Osteoblast (primary cell): ENCODE measurements around the gene ANAPC10. TPM values are rescaled to one million over a fixed set of nuclear protein-coding genes. Genes with fewer than 3 reads are reported as not detected.

Experiments used
- DNase-seq: peaks from one replicate; pipeline ENCODE4 v3.0.0; 2011; ENCODE audit warnings: low spot score, mixed read lengths; ENCODE audit not compliant: insufficient read length; ENCODE audit errors: missing footprints
- H2AFZ ChIP-seq: 2 replicates; pipeline ENCODE4 v1.6.0; 2011; ENCODE audit warnings: mild to moderate bottlenecking, low read length
- H3K27ac ChIP-seq: 2 replicates; pipeline ENCODE4 v1.5.1; 2011; ENCODE audit warnings: mild to moderate bottlenecking, low read depth, low read length, moderate library complexity
- H3K27me3 ChIP-seq: 2 replicates; pipeline ENCODE4 v1.6.0; 2012; ENCODE audit warnings: mild to moderate bottlenecking, control low read depth, inconsistent platforms, low read length, moderate library complexity; ENCODE audit not compliant: insufficient read depth
- H3K36me3 ChIP-seq: 2 replicates; pipeline ENCODE4 v1.5.1; 2011; ENCODE audit warnings: mild to moderate bottlenecking, low read length, control low read depth, moderate library complexity; ENCODE audit not compliant: insufficient read depth
- H3K4me1 ChIP-seq: 2 replicates; pipeline ENCODE4 v1.5.1; 2011; ENCODE audit warnings: mild to moderate bottlenecking, low read length, control low read depth, moderate library complexity; ENCODE audit not compliant: insufficient read depth
- H3K4me2 ChIP-seq: 2 replicates; pipeline ENCODE4 v1.6.0; 2011; ENCODE audit warnings: mild to moderate bottlenecking, low read length; ENCODE audit not compliant: insufficient read depth
- H3K4me3 ChIP-seq: fragments of 200-600 bp; sonication (generic); 3 replicates; pipeline ENCODE4 v1.5.1; 2012; ENCODE audit warnings: mild to moderate bottlenecking, low read length, inconsistent platforms; ENCODE audit not compliant: insufficient read depth
- H3K79me2 ChIP-seq: 2 replicates; pipeline ENCODE4 v1.6.0; 2012; ENCODE audit warnings: mild to moderate bottlenecking, low read length, control low read depth, inconsistent platforms; ENCODE audit not compliant: insufficient read depth
- H3K9me3 ChIP-seq: 2 replicates; pipeline ENCODE4 v1.5.1; 2011; ENCODE audit warnings: low read depth, low read length, control low read depth
- H4K20me1 ChIP-seq: 2 replicates; pipeline ENCODE4 v1.6.0; 2012; ENCODE audit warnings: mild to moderate bottlenecking, low read length, control low read depth; ENCODE audit not compliant: insufficient read depth
- CTCF ChIP-seq: IDR thresholded peaks from 2 replicates; pipeline ENCODE4 v1.5.1; 2011; ENCODE audit warnings: mild to moderate bottlenecking, low read depth, low read length, moderate library complexity; ENCODE audit errors: extremely low read depth
- total RNA-seq: library from RNA; depleted of rRNA; stranded (reverse); fragments of >200 nt; gene quantifications from 2 replicates; pipeline ENCODE4 v1.2.3, GENCODE V29; 2012

ANAPC10 gene
- total RNA-seq, 1 donor, result 22.8 TPM

- peak; percentile 51 for DNase-seq
- no peak overlapping the region for H2AFZ ChIP-seq
- no peaks in the 10 kb centered on the region for H4K20me1 ChIP-seq
- no peaks in the 10 kb centered on the region for H3K27me3 ChIP-seq
- peaks cover 2% of the 10 kb centered on the region for H3K79me2 ChIP-seq
- H3K27ac ChIP-seq, result no peak overlapping the region
- peak; percentile 46 for TF ChIP-seq CTCF
- H3K36me3 ChIP-seq, result no peaks in the 10 kb centered on the region
- no peaks in the 10 kb centered on the region for H3K9me3 ChIP-seq
- no peak overlapping the region for H3K4me2 ChIP-seq
- peaks cover 4% of the 10 kb centered on the region for H3K4me1 ChIP-seq
- H3K4me3 ChIP-seq, result no peak overlapping the region
Measured at GRCh38 chr4:145061318-145061920, 36.6 kb downstream of the ANAPC10 start.

- Histone ChIP-seq H4K20me1 (no peaks in the 10 kb centered on the region), H3K79me2 (peaks cover 2% of the 10 kb centered on the region), H3K4me2 (no peak overlapping the region), H2AFZ (no peak overlapping the region), H3K27ac (no peak overlapping the region), H3K4me3 (no peak overlapping the region), H3K27me3 (no peaks in the 10 kb centered on the region), H3K4me1 (no peaks in the 10 kb centered on the region), H3K36me3 (no peaks in the 10 kb centered on the region), H3K9me3 (no peaks in the 10 kb centered on the region)
- TF ChIP-seq CTCF, result no peak
- peak; percentile 74 for DNase-seq
Measured at GRCh38 chr4:145058256-145058655, 39.7 kb downstream of the ANAPC10 start.

- Histone ChIP-seq H3K27ac (no peak overlapping the region), H4K20me1 (no peaks in the 10 kb centered on the region), H3K4me3 (no peak overlapping the region), H3K79me2 (peaks cover 2% of the 10 kb centered on the region), H3K27me3 (no peaks in the 10 kb centered on the region), H3K36me3 (no peaks in the 10 kb centered on the region), H3K4me2 (no peak overlapping the region), H3K4me1 (no peaks in the 10 kb centered on the region), H2AFZ (no peak overlapping the region), H3K9me3 (no peaks in the 10 kb centered on the region)
- no peak for TF ChIP-seq CTCF
- peak; percentile 22 for DNase-seq
Measured at GRCh38 chr4:145056325-145057130, 41.5 kb downstream of the ANAPC10 start.

- Histone ChIP-seq H3K27me3 (no peaks in the 10 kb centered on the region), H2AFZ (no peak overlapping the region), H3K4me3 (no peak overlapping the region), H3K4me1 (no peaks in the 10 kb centered on the region), H3K4me2 (no peak overlapping the region), H3K36me3 (no peaks in the 10 kb centered on the region), H4K20me1 (no peaks in the 10 kb centered on the region), H3K9me3 (no peaks in the 10 kb centered on the region), H3K27ac (no peak overlapping the region), H3K79me2 (peaks cover 2% of the 10 kb centered on the region)
- no peak for DNase-seq
- TF ChIP-seq CTCF, result no peak
Measured at GRCh38 chr4:145055533-145056257, 42.3 kb downstream of the ANAPC10 start.
